Activated CD4-positive, alpha-beta T cell treated with anti-CD3 and anti-CD28 coated beads for 4 hours (primary cell): Measurements from ENCODE around the gene TSPAN14.

Source experiments
- DNase-seq, 2 donors: peaks; one replicate each; pipeline ENCODE4 v3.0.0-alpha.2; 2020

TSPAN14 gene

GRCh38 chr10:80457554-80458262, 3.6 kb downstream of the TSPAN14 start:
- no peak for DNase-seq

- no peak for DNase-seq
These were observed 4.1 kb downstream of the TSPAN14 start for GRCh38 chr10:80458263-80458625.

GRCh38 chr10:80458638-80459037, 4.5 kb downstream of the TSPAN14 start:
- DNase-seq, result no peak

- DNase-seq, result peak; percentile 57 to 65
These were observed 5.1 kb downstream of the TSPAN14 start for GRCh38 chr10:80459047-80459865.

GRCh38 chr10:80460399-80461207, 6.5 kb downstream of the TSPAN14 start:
- no peak for DNase-seq

- no peak for DNase-seq
These were observed 7.4 kb downstream of the TSPAN14 start for GRCh38 chr10:80461208-80462183.

- no peak for DNase-seq
These were observed 8.3 kb downstream of the TSPAN14 start for GRCh38 chr10:80462299-80462980.

GRCh38 chr10:80462981-80463741, 9.1 kb downstream of the TSPAN14 start:
- no peak for DNase-seq

GRCh38 chr10:80463868-80464267, 9.8 kb downstream of the TSPAN14 start:
- DNase-seq, result no peak

GRCh38 chr10:80464557-80465450, 10.7 kb downstream of the TSPAN14 start:
- DNase-seq, result peak in 1 of 2 donors; percentile 43

GRCh38 chr10:80465451-80465835, 11.3 kb downstream of the TSPAN14 start:
- DNase-seq, result no peak

- DNase-seq, result peak; percentile 44 to 49
These were observed 11.9 kb downstream of the TSPAN14 start for GRCh38 chr10:80465839-80466590.

GRCh38 chr10:80466724-80467326, 12.7 kb downstream of the TSPAN14 start:
- no peak for DNase-seq

- peak; percentile 63 to 72 for DNase-seq
These were observed 13.9 kb downstream of the TSPAN14 start for GRCh38 chr10:80468002-80468401.

GRCh38 chr10:80468806-80469421, 14.8 kb downstream of the TSPAN14 start:
- no peak for DNase-seq

GRCh38 chr10:80470266-80470665, 16.2 kb downstream of the TSPAN14 start:
- DNase-seq, result no peak

- DNase-seq, result no peak
These were observed 16.9 kb downstream of the TSPAN14 start for GRCh38 chr10:80471001-80471400.

- peak in 1 of 2 donors; percentile 42 for DNase-seq
These were observed 17.7 kb downstream of the TSPAN14 start for GRCh38 chr10:80471715-80472233.
